SK-N-SH (cell line): Measurements from ENCODE around the gene MYO1H.

Experiments used
- CHD2 ChIP-seq: fragments of 150-350 bp; IDR thresholded peaks from 2 replicates; pipeline ENCODE4 v1.6.1; 2018; ENCODE audit warnings: low read length; ENCODE audit not compliant: partially characterized antibody
- CTCF ChIP-seq: fragments of 200-600 bp; sonication (generic); IDR thresholded peaks from 2 replicates; pipeline ENCODE4 v1.6.1; 2017; ENCODE audit warnings: antibody characterized with exemption, mild to moderate bottlenecking, moderate library complexity
- EP300 ChIP-seq, 2 experiments: IDR thresholded peaks; 2 replicates each; pipeline versions ENCODE4 v1.4.0 to v1.6.1; 2012; ENCODE audit warnings: borderline replicate concordance in 1 of 2, low read depth in 1 of 2, low read length in 1 of 2
- GATA2 ChIP-seq: sonication (generic); formaldehyde crosslinking; IDR thresholded peaks from 2 replicates; pipeline ENCODE4 v1.5.0; 2020; ENCODE audit warnings: mild to moderate bottlenecking, missing genetic modification reagents
- JUND ChIP-seq: IDR thresholded peaks from 2 replicates; pipeline ENCODE4 v1.4.0; 2012
- NFIC ChIP-seq: IDR thresholded peaks from 2 replicates; pipeline ENCODE4 v1.4.0; 2012; ENCODE audit warnings: borderline replicate concordance
- POLR2AphosphoS5 ChIP-seq: IDR thresholded peaks from 2 replicates; pipeline ENCODE4 v1.6.1; 2012; ENCODE audit warnings: low read depth, low read length
- REST ChIP-seq: IDR thresholded peaks from 2 replicates; pipeline ENCODE4 v1.6.1; 2012; ENCODE audit warnings: mild to moderate bottlenecking, low read depth, low read length, moderate library complexity
- RFX5 ChIP-seq: IDR thresholded peaks from 2 replicates; pipeline ENCODE4 v1.6.1; 2012; ENCODE audit warnings: mild to moderate bottlenecking, improper control_type of control experiment, low read length
- SIN3A ChIP-seq: IDR thresholded peaks from 2 replicates; pipeline ENCODE4 v1.6.1; 2012; ENCODE audit warnings: low read depth, mild to moderate bottlenecking, low read length, moderate library complexity, borderline replicate concordance

- no peak for TF ChIP-seq EP300 (IDR thresholded peaks at IDR 0.05; ENCODE audit: borderline replicate concordance in 1 of 2, low read depth in 1 of 2, low read length in 1 of 2)
- TF ChIP-seq RFX5 = no peak
- TF ChIP-seq CHD2 = no peak
- no peak for TF ChIP-seq CTCF
- no peak for TF ChIP-seq REST
- no peak for TF ChIP-seq NFIC
- no peak for TF ChIP-seq POLR2AphosphoS5
- no peak for TF ChIP-seq JUND
- TF ChIP-seq SIN3A = no peak
- TF ChIP-seq GATA2 (CRISPR knock-in tag) = no peak
Measured at GRCh38 chr12:109447482-109447881, 99.8 kb downstream of the MYO1H start.
